Epithelial cell of prostate (primary cell): ENCODE measurements around the gene DAGLA.

ENCODE experiments used
- DNase-seq: peaks from one replicate; pipeline ENCODE4 v3.0.0-alpha.2; 2011; ENCODE audit warnings: low read depth, low spot score
- H3K27ac ChIP-seq: fragments of 450-650 bp; 2 replicates; pipeline ENCODE4 v1.5.1; 2017; ENCODE audit warnings: mild to moderate bottlenecking

DAGLA gene

DNA sequence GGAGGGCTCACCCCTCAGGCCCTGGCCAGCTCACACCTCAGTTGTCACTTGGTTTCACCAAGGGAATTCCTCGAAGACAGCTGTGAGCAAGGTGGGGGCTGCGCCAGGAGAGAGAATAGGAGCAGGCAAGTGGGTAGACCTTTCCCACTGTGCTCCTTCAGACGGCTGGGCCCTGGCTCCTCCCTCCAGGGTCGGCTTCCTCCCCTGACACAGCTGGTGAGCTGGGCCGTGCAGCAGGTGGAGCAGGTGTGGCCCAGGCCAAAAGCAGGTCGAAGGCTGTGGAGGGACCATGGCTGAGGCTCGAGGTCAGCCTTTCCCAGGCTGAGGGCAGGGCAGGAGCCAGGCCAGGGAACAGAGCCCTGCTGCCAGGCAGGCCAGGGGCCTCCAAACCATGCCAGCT lies 59.8 kb downstream of the DAGLA start:
- no peak for DNase-seq
- H3K27ac ChIP-seq: no peak overlapping the region

DNA sequence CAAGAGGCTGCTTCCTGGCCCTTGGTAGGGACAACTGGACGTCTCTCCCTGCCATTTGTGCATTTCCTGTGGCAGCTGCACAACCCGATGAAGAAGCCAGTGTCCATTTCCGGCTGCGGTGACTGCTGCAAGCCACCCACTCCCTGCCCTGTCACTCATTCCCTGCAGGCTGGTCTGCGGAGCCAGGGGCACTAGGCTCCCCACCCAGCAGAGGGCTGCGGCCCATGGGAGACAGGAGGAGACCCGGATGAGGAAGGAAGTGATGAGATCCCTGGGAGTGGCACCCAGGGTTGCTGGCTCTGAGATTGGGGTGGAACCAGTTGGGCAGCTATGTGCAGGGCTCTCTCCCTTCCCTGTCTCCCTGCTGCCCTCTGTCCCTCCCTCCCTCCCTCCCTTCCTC lies 62.2 kb downstream of the DAGLA start:
- H3K27ac ChIP-seq: no peak overlapping the region
- no peak for DNase-seq

GRCh38 chr11:61743486-61744095 lies 63.4 kb downstream of the DAGLA start:
- H3K27ac ChIP-seq: no peak overlapping the region
- DNase-seq: no peak

GRCh38 chr11:61744181-61744580 lies 64.0 kb downstream of the DAGLA start:
- DNase-seq: no peak
- H3K27ac ChIP-seq: no peak overlapping the region

DNA sequence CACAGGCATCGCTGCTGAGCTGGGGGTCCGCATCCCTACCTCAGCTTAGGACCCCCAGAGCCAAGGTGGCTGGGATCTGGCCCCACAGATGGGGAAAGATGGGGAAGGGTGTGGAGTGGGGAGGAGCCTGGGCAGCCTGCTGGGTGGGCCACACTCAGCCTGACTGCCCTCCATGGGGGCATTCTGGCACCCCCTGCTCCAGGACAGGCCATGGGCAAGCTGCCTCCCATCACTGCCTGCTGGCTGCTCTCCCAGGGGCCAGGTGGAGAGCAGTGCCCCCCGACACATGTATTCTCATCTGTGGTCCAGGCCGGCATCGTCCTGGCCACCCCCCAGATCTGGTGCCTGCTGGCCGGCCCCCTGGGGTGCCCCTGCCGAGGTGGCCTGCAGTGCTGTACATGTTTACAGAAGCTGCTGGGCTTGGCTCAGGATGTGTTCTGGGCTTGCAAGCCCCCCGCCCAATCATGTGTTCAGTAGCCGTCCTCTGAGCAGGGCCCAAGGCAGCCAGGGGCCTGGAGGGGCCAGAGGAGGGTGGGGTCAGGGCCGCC lies 64.5 kb downstream of the DAGLA start:
- H3K27ac ChIP-seq: no peak overlapping the region

DNA sequence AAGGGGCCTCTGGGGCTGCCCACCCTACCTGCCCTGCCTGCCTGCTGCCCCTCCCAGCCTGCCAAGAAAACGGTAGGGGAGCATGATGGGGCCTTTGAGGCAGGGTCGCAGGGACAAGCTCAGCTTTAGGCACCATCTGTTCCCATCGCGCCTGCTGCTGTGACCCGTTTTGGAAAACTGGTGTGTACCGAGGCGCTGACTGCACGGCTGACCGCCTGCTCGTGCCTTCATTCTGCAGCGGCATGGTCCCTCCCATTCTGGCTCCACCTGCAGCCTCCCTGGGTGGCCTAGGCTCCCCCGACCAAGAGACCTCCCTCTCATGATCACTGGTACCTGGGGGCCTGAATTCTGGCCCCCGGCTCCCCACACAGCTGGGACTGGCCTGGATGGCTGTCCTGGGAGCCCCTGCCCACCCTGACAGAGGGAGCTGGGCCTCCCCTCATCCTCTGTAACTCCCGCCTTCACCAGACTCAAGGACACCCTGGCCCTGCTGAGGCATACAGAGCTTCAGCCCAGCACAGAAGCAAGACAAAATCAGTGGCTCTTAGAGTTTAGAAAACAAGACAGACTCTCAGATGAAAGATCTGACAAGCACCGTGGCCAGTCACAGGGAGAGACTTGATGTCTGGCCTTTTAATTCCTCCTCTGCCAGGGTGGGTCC lies 65.7 kb downstream of the DAGLA start:
- DNase-seq: no peak

More for the DNA sequence above, 64.5 kb downstream of the DAGLA start:
- no peak for DNase-seq

GRCh38 chr11:61746442-61747191 lies 66.4 kb downstream of the DAGLA start:
- no peak overlapping the region for H3K27ac ChIP-seq
- DNase-seq: no peak

More for the DNA sequence above, 65.7 kb downstream of the DAGLA start:
- no peak overlapping the region for H3K27ac ChIP-seq

- H3K27ac ChIP-seq: no peak overlapping the region
- DNase-seq: no peak
Observed at GRCh38 chr11:61747192-61747966, 67.2 kb downstream of the DAGLA start.

DNA sequence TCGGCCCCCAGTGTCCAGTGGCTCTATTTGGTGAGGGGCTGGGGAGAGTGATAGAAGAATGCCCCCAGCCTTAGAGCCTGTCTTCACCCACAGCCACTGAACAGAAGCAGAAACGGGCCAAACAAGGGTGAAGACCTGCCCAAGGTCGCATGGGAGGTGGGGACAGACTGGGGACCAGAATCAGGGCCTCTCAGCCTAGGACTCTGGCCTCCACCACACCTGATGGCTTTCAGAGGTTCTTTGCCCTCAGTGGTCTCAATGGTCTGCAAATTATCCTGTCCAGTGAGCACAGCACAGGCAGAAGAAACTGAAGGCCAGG lies 67.7 kb downstream of the DAGLA start:
- no peak for DNase-seq
- no peak overlapping the region for H3K27ac ChIP-seq

GRCh38 chr11:61749591-61750217 lies 69.5 kb downstream of the DAGLA start:
- DNase-seq: no peak
- no peak overlapping the region for H3K27ac ChIP-seq

DNA sequence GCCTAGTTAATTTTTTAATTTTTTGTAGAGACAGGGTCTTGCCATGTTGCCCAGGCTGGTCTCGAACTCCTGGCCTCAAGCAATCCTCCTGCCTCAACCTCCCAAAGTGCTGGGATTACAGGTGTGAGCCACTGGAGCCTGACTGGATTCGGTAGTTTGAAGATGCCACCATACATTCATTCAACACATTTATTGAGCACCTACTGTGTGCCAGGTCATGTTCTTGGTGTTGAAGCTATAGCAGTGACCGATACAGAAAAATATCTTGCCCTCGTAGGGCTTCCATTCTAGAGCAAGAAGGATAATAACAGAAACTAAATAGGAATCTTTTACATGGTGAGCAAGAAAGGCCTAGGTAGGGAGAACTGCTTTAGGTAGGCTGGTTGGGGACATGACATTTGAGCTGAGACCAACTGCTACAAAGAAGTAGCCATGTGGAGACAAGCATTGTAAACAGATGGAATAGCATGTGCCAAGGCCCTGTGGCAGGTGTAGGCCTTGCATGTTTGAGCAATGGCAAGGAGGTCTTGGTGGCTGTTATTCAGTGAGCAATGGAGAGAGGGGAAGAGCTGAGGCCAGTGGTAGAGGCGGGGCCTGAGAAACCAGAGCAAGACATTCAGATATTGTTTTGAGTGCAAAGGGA lies 70.6 kb downstream of the DAGLA start:
- no peak for DNase-seq
- no peak overlapping the region for H3K27ac ChIP-seq

DNA sequence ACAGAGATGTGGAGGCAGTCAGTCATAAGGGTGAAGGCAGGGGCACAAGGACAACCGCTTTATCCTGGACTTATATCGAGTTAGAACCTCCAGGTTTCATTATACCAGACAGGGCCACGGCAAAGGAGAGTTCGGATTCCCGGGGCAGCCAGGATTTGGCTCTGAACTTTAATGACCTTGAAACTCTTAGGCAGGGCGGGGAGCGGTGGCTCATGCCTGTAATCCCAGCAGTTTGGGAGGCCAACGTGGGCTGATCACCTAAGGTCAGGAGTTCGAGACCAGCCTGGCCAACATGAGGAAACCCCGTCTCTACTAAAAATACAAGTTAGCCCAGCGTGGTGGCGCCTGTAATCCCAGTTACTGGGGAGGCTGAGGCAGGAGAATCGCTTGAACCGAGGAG lies 71.2 kb downstream of the DAGLA start:
- DNase-seq: no peak
- no peak overlapping the region for H3K27ac ChIP-seq

DNA sequence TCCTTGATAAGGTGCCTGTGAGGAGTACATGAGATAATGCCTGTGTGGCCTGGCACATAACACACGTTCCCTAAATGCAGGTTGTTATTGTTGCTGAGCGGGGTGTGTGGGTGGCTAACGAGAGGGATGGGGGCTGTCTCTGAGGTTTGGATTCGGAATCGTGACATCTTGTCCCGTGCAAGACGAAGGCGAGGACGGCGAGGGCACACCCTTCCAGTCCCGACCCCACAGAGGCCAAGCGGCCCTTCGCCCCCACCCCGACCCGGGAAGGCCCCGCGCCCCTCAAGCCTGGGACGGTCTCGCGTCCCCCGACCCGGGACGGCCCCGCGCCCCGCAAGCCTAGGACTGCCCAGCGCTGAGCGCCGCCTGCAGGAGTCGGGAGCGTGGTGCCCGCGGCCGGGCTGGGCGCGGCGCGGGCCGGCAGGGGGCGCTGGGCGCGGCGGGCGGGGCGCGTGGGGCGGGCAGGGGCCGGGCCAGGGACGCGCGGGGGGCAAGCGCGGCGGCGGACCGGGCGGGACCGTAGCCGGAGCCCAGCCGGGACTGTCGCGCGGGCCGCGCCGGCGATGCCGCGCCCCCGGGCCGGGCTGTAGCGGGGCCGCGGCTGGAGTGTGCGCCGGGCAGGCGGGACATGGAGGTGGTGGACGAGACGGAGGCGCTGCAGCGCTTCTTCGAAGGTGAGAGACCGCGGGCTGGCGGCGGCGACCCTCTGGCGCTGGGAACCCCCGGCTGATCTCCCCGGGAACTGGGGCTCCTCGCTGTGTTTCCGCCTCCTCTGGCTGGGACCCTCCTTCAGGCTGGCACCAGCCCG lies 72.1 kb downstream of the DAGLA start, which contains the start of gene MYRF:
Gene MYRF (plus strand): TSS at position 520 of the 808 bp plus-strand sequence. CDS start 109 bp downstream, at position 629.
- H3K27ac ChIP-seq: no peak within 1 kb of the TSS
- no peak for DNase-seq

DNA sequence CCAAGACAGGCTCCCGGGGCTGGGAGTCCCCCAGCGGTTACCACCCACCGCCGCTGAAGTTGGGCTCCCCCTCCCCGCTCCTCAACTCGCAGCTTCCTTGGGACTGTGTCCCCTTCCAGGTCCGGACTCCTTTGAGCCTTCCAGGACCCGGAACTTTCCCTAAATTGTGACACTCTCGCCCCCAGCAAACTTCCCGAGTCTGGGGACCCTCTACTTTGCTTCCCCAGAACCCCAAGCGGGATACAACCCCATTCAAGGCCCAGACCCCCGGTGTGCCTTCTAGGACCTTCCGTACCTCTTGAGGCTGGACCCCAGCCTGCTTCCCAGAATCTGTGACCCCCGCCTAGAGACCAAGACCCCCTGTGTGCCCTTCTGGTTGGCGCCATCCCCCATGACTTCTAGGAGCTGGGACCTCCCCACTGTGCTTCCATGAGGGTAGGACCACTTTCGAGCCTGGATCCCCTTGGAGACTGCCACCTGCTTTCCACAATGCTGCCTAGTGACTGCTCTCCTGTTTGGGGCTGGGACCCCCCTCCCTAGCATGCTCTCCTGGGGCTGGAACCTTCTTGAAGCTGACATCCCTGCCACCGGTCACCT lies 72.8 kb downstream of the DAGLA start:
- H3K27ac ChIP-seq: no peak overlapping the region
- DNase-seq: no peak

DNA sequence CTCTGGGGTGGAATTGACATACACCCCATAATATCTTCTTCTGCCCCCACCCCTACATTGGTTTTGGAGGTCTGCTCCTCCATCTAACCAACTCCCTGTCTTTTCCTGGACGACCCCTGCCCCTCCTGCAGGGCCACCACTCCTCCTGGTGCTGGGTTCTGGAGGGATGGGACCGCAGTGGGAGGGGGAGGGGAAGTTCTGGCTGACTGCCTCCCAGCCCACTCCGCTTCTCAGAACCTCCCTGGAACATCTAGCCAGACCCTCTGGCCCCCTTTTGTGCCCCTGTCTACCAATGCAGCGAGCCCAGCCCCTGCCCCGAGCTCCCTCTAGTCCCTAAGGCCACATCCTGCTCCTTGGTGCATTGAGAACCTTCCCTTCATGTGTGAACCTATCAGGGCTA lies 73.5 kb downstream of the DAGLA start:
- no peak overlapping the region for H3K27ac ChIP-seq
- no peak for DNase-seq

DNA sequence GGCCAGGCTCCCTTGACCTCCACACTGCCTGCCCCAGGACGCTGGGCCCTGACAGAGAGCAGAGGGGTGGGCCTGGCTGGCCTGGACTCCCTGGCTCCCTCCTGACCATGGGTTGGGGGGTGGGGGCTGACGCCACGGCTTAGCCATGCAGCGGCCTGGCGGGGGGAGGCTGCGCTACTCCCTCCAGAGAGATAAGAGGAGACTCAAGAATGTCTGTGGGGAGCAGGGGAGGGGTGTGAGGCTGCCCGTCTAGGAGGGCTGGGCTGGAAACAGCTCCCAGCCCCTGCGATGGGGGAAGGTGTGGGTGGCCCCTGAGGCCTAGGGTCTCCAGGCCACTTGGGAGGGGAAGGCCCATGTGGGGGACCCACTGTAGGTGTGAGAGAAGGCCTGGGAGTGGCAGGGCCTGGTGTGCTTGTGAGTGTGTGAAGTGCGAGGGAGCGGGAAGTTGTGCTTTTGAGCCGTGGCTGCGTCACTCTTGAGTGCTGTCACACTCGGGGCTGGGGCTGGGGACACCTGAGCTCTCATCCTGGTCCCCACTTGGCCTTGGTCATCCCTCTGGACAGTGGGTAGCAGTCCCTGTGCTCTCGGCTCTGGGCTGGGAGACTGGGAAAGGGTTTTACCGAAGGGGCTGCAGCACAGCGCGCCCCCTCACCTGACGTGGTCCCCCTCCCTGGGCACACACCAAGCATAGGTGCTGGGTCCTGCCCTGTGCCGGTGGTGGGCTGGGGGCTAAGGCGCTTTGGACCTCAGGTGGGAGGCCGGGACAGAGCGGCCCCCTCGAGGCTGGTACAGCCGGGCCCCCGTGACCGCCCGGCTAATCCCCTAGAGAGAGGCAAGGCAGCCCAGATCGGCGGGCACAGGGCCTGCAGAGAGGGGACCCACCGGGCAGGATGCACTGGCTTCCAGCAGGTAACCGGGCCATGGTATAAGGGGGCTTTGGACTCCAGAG lies 74.6 kb downstream of the DAGLA start:
- H3K27ac ChIP-seq: no peak overlapping the region
- no peak for DNase-seq

DNA sequence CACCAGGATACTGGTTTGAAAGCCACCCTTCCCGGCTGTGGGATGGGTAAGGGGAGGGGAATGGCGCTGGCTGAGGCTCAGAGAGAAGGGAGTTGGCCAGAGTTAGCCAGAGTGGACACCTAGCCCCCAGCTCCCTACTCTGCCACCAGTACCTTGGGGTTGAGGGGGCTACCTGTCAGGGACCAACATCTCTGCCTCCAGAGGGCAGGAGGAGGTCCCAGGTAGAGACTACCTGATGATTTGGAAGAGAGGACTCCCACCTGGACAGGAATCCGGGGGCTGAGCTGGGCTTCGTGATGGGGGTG lies 75.9 kb downstream of the DAGLA start:
- no peak overlapping the region for H3K27ac ChIP-seq
- DNase-seq: no peak
